CD4-positive, alpha-beta T cell treated with Interleukin-21 for 1 hour (primary cell): ENCODE data around the gene FPR2.
"Not testable (repeated sequence)": the region's sequence is repeated elsewhere in the genome, so short reads cannot be mapped to it uniquely, and the experiment has no call there.

Source experiments
- DNase-seq: peaks from one replicate; pipeline ENCODE4 v3.0.0-alpha.2; 2020

FPR2 gene

GRCh38 chr19:51740356-51740755 lies 20.6 kb upstream of the FPR2 start:
- no peak for DNase-seq

- no peak for DNase-seq
These were observed 18.2 kb upstream of the FPR2 start for GRCh38 chr19:51742789-51743188.

- no peak for DNase-seq
These were observed 17.6 kb upstream of the FPR2 start for GRCh38 chr19:51743405-51743804.

- no peak for DNase-seq
These were observed 14.2 kb upstream of the FPR2 start for GRCh38 chr19:51746731-51747130.

GRCh38 chr19:51749979-51750378 lies 11.0 kb upstream of the FPR2 start:
- DNase-seq, result no peak

- DNase-seq, result no peak
These were observed 10.4 kb upstream of the FPR2 start for GRCh38 chr19:51750400-51751094.

GRCh38 chr19:51751655-51752054 lies 9.3 kb upstream of the FPR2 start, which contains the start of gene FPR1:
FPR1 (minus strand) TSS chr19:51751878; CDS start chr19:51746994, 4,884 bp downstream.
- DNase-seq, result no peak

GRCh38 chr19:51754109-51754508 lies 6.9 kb upstream of the FPR2 start:
- peak; percentile 14 for DNase-seq

- no peak for DNase-seq
These were observed 6.2 kb upstream of the FPR2 start for GRCh38 chr19:51754770-51755169.

- no peak for DNase-seq
These were observed 5.4 kb upstream of the FPR2 start for GRCh38 chr19:51755571-51755970.

GRCh38 chr19:51761696-51762095 lies 716 bp downstream of the FPR2 start:
- no peak for DNase-seq

GRCh38 chr19:51765086-51765485 lies 4.1 kb downstream of the FPR2 start:
- DNase-seq, result no peak

- DNase-seq, result no peak
These were observed 5.5 kb downstream of the FPR2 start for GRCh38 chr19:51766461-51766860.

GRCh38 chr19:51771376-51772130 lies 10.6 kb downstream of the FPR2 start:
- peak; percentile 13 for DNase-seq

- no peak for DNase-seq
These were observed 12.0 kb downstream of the FPR2 start for GRCh38 chr19:51772977-51773376.

- DNase-seq, result not testable (repeated sequence)
These were observed 15.6 kb downstream of the FPR2 start for GRCh38 chr19:51776561-51776960.

GRCh38 chr19:51777570-51778462 lies 16.8 kb downstream of the FPR2 start:
- DNase-seq, result peak; percentile 49

GRCh38 chr19:51779181-51779580 lies 18.2 kb downstream of the FPR2 start:
- no peak for DNase-seq

- no peak for DNase-seq
These were observed 18.7 kb downstream of the FPR2 start for GRCh38 chr19:51779703-51780102.

- DNase-seq, result no peak
These were observed 19.3 kb downstream of the FPR2 start for GRCh38 chr19:51780270-51780669.

GRCh38 chr19:51781999-51782398 lies 21.0 kb downstream of the FPR2 start:
- no peak for DNase-seq

GRCh38 chr19:51783372-51783771 lies 22.4 kb downstream of the FPR2 start:
- DNase-seq, result peak; percentile 14

GRCh38 chr19:51784109-51784785 lies 23.3 kb downstream of the FPR2 start:
- no peak for DNase-seq
